Suprapubic skin (tissue), 4 donors: ENCODE data around the gene RPL7A. TPM values are rescaled to one million over a fixed set of nuclear protein-coding genes. Genes with fewer than 3 reads are reported as not detected.

Source experiments
- DNase-seq, 2 donors: peaks; one replicate each; pipeline ENCODE4 v3.0.0-alpha.2; 2019; ENCODE audit warnings: low spot score in 2 of 2
- H3K27ac ChIP-seq: fragments of 200-600 bp; sonication (generic); one replicate; pipeline ENCODE4 v1.5.1; 2019
- H3K27me3 ChIP-seq: fragments of 200-600 bp; sonication (generic); one replicate; pipeline ENCODE4 v1.5.1; 2019
- H3K36me3 ChIP-seq: fragments of 200-600 bp; sonication (generic); one replicate; pipeline ENCODE4 v1.5.1; 2019
- H3K4me1 ChIP-seq: fragments of 200-600 bp; sonication (generic); one replicate; pipeline ENCODE4 v1.5.1; 2019
- H3K4me3 ChIP-seq: fragments of 200-600 bp; sonication (generic); one replicate; pipeline ENCODE4 v1.5.1; 2019; ENCODE audit warnings: mild to moderate bottlenecking
- H3K9me3 ChIP-seq: fragments of 200-600 bp; sonication (generic); one replicate; pipeline ENCODE4 v1.5.1; 2019
- EP300 ChIP-seq: sonication (generic); formaldehyde crosslinking; IDR thresholded peaks from one replicate; pipeline ENCODE4 v1.6.1; 2017; ENCODE audit warnings: antibody characterized with exemption
- POLR2A ChIP-seq, 2 donors: fragments of 450-650 bp; IDR thresholded peaks; one replicate each; pipeline ENCODE4 v1.6.1; 2017; ENCODE audit warnings: antibody characterized with exemption in 2 of 2, mild to moderate bottlenecking in 2 of 2, moderate library complexity in 2 of 2
- POLR2AphosphoS5 ChIP-seq, 3 donors: sonication (generic); formaldehyde crosslinking; IDR thresholded peaks; one replicate each; pipeline ENCODE4 v1.6.1; 2017; ENCODE audit warnings: antibody characterized with exemption in 3 of 3
- WGBS: methylation state at CpG from one replicate; pipeline ENCODE4 v1.1.5; 2018; 5-methylcytosine and 5-hydroxymethylcytosine counted together
- total RNA-seq, 4 donors: library from RNA; depleted of rRNA; stranded (reverse); fragments of >200 nt; gene quantifications; one replicate each; pipeline ENCODE4 v1.1.0, GENCODE V29; 2016
- TF ChIP-seq, protein P1 (sequence below), 2 donors: fragments of 200-600 bp in 1 of 2; fragments of 450-650 bp in 1 of 2; sonication (generic) in 1 of 2; IDR thresholded peaks; one replicate each; pipeline ENCODE4 v1.5.1; 2016 to 2019; ENCODE audit warnings: antibody characterized with exemption in 2 of 2, mild to moderate bottlenecking in 1 of 2, moderate library complexity in 1 of 2

Gene RPL7A
- total RNA-seq, 4 donors from 2014 or later, result 1,468 to 3,048 (median 2,531) TPM

DNA sequence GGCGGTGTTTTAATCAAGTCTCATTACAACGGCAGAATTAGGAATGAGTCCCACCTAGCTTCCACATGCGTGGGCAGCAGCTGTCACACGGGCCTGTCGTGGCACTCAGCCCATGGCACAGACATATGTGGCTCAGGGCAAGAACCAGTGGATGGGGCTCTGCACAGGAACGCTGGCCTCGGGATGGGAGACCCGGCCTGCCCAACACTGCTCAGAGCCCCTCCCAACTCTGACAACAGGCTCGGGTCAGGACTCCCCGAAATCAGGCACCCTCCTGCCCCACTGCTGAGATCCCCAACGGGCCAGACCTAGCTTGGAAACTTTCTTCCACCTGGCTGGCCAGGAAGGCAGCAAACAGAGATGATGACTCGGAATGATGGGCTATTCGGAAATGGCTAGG is 7.1 kb upstream of the RPL7A start:
- peaks cover 65% of the 10 kb centered on the region for H3K36me3 ChIP-seq
- 87% methylated on average over 5 of the region's 13 CpGs for WGBS
- DNase-seq, result no peak
- no peak overlapping the region for H3K27ac ChIP-seq
- H3K4me1 ChIP-seq, result peaks cover 37% of the 10 kb centered on the region
- H3K27me3 ChIP-seq, result no peaks in the 10 kb centered on the region
- H3K9me3 ChIP-seq, result no peaks in the 10 kb centered on the region
- H3K4me3 ChIP-seq, result no peak overlapping the region
- no peak for TF ChIP-seq POLR2AphosphoS5 (IDR thresholded peaks at IDR 0.05)
- TF ChIP-seq, protein P1, sequence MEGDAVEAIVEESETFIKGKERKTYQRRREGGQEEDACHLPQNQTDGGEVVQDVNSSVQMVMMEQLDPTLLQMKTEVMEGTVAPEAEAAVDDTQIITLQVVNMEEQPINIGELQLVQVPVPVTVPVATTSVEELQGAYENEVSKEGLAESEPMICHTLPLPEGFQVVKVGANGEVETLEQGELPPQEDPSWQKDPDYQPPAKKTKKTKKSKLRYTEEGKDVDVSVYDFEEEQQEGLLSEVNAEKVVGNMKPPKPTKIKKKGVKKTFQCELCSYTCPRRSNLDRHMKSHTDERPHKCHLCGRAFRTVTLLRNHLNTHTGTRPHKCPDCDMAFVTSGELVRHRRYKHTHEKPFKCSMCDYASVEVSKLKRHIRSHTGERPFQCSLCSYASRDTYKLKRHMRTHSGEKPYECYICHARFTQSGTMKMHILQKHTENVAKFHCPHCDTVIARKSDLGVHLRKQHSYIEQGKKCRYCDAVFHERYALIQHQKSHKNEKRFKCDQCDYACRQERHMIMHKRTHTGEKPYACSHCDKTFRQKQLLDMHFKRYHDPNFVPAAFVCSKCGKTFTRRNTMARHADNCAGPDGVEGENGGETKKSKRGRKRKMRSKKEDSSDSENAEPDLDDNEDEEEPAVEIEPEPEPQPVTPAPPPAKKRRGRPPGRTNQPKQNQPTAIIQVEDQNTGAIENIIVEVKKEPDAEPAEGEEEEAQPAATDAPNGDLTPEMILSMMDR (IDR thresholded peaks at IDR 0.05), result no peak
- TF ChIP-seq EP300, result no peak
- TF ChIP-seq POLR2A (IDR thresholded peaks at IDR 0.05), result no peak

DNA sequence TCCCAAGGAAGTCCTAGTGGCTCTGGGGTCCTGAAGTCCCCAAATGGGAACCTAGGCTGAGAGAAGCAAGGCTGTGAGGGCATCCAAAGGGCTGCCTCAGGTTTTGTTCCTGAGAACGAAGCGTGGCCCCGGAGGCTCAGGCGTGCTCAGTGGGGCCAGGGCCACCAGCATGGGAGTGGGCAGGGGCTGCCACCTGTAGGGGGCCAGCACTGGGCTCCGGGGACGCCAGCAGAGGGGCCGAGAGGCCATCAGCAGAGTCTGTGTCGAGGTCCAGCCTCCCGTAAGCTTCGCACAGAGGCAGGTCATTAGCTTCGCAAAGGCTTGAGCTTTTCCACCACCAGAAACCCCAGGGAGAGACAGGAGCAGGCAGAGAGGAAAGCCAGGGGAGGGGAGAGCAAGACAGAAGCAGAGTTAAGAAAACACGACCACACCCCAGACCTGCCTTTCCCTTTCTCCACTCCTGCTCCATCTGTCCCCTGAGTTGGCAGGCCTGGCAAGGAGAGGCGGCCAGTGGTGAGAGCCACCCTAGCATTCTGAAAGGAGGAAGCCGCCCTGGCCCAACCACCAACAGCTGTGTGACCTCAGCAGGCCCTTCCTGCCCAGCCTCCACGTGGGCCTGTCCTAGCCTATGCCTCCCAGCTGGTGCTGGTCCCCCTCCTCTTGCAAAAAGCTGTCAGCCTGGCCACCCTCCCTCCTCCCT is 6.5 kb upstream of the RPL7A start:
- no peak for TF ChIP-seq POLR2AphosphoS5 (IDR thresholded peaks at IDR 0.05)
- TF ChIP-seq, protein P1 (IDR thresholded peaks at IDR 0.05), result no peak
- no peak for TF ChIP-seq POLR2A (IDR thresholded peaks at IDR 0.05)
- TF ChIP-seq EP300, result no peak
- Histone ChIP-seq H3K27ac (peak overlapping the region; percentile 4), H3K27me3 (no peaks in the 10 kb centered on the region), H3K4me3 (no peak overlapping the region), H3K36me3 (peaks cover 65% of the 10 kb centered on the region), H3K4me1 (peaks cover 38% of the 10 kb centered on the region), H3K9me3 (no peaks in the 10 kb centered on the region)
- WGBS, result 87% methylated on average over 15 of the region's 15 CpGs
- no peak for DNase-seq

DNA sequence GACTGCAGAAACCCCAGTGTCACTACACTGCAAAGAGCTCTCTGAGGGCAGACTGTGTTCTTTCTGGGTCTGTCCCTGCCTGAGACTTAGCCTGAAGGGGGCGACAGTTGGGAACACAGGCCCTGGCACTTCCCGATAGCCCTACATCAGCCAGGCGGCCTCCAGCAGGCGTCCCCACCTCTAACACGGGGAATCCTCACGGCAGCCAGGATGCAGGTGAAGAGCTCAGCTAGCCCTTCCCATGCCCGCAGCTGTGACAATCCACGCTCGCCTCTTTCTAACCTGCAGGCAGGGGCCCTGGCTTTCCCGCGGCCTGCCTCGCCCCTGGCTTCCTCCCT is 6.0 kb upstream of the RPL7A start:
- 93% methylated on average over 3 of the region's 12 CpGs for WGBS
- Histone ChIP-seq H3K27ac (no peak overlapping the region), H3K36me3 (peaks cover 65% of the 10 kb centered on the region), H3K9me3 (no peaks in the 10 kb centered on the region), H3K4me1 (peaks cover 39% of the 10 kb centered on the region), H3K4me3 (no peak overlapping the region), H3K27me3 (no peaks in the 10 kb centered on the region)
- DNase-seq, result no peak
- TF ChIP-seq EP300 (no peak), POLR2A (IDR thresholded peaks at IDR 0.05) (no peak), POLR2AphosphoS5 (IDR thresholded peaks at IDR 0.05) (no peak)
- TF ChIP-seq, protein P1 (IDR thresholded peaks at IDR 0.05), result no peak

DNA sequence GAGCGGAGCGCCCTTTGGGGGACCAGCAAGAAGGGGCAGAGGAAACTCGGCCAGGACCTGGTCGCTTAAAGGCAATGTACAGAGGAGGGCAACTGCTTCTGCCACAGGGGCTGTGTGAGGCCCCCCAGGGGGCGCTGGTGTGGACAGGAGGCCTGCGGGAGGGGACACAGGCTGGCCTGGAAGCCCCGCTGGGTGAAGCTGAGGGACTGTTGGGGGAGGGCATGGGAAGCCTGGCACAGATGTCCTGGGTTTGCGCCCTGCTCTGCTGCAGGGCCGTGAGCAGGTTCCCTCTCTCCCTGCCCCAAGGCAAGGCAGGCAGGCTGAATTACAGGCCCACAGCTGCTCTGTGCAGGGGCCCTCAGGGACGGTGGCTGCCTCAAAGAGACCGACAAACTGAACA is 5.4 kb upstream of the RPL7A start:
- DNase-seq, result no peak
- no peaks in the 10 kb centered on the region for H3K27me3 ChIP-seq
- no peak overlapping the region for H3K27ac ChIP-seq
- 81% methylated on average over 10 of the region's 11 CpGs for WGBS
- H3K4me3 ChIP-seq, result no peak overlapping the region
- peaks cover 65% of the 10 kb centered on the region for H3K36me3 ChIP-seq
- TF ChIP-seq EP300, result no peak
- TF ChIP-seq POLR2AphosphoS5 (IDR thresholded peaks at IDR 0.05), result no peak
- TF ChIP-seq, protein P1 (IDR thresholded peaks at IDR 0.05), result no peak
- no peak for TF ChIP-seq POLR2A (IDR thresholded peaks at IDR 0.05)
- H3K4me1 ChIP-seq, result peaks cover 43% of the 10 kb centered on the region
- H3K9me3 ChIP-seq, result no peaks in the 10 kb centered on the region

DNA sequence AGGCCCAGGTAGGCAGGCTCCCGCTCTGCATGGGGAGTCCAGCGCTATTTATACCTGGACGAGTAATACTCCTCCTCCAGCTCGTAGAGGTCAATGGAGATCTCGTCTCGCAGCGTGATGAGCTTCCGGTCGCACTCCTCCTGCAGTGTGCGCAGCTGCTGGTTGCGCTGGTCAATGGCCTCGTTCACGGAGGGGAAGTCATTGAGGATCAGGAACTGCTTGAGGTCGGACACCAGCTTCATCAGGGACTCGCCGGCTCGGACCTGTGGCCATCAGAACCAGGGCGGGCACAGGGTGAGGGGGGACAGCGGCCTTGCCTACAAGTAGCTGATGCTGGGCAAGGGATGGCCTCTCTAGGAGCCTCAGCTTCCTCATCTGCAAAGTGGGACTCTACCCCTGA is 3.9 kb upstream of the RPL7A start:
- peaks cover 64% of the 10 kb centered on the region for H3K36me3 ChIP-seq
- no peaks in the 10 kb centered on the region for H3K9me3 ChIP-seq
- 93% methylated on average over 13 of the region's 19 CpGs for WGBS
- H3K27ac ChIP-seq, result no peak overlapping the region
- peaks cover 47% of the 10 kb centered on the region for H3K4me1 ChIP-seq
- no peak for DNase-seq
- H3K4me3 ChIP-seq, result no peak overlapping the region
- H3K27me3 ChIP-seq, result no peaks in the 10 kb centered on the region
- TF ChIP-seq, protein P1 (IDR thresholded peaks at IDR 0.05), result no peak
- no peak for TF ChIP-seq POLR2A (IDR thresholded peaks at IDR 0.05)
- no peak for TF ChIP-seq EP300
- no peak for TF ChIP-seq POLR2AphosphoS5 (IDR thresholded peaks at IDR 0.05)
